GM15510 (cell line): ENCODE measurements around the gene CSRNP2.

Source experiments
- POLR2A ChIP-seq: IDR thresholded peaks from 3 replicates; pipeline ENCODE4 v1.6.1; 2011; ENCODE audit warnings: borderline replicate concordance; ENCODE audit not compliant: insufficient read length; ENCODE audit errors: extremely low read depth

CSRNP2 gene

DNA sequence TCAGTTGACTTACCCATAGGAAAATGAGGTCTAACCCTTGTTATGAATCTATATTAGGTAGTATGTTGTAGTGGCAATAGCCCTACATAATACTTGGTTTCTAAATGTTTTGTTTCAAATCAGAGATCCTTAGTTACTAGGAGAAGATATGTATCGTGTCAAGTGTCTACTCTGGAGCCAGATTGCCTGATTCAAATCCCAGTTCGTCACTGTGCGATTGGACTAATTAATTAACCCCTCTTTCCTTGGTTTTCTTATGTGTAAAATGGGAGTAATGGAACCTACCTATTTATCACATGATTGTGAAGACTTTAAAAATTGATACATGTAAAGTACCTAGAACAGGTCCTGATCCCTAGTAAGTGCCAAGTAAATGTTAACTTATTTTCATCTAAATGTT, 33.9 kb downstream of the CSRNP2 start:
- TF ChIP-seq POLR2A, result no peak

DNA sequence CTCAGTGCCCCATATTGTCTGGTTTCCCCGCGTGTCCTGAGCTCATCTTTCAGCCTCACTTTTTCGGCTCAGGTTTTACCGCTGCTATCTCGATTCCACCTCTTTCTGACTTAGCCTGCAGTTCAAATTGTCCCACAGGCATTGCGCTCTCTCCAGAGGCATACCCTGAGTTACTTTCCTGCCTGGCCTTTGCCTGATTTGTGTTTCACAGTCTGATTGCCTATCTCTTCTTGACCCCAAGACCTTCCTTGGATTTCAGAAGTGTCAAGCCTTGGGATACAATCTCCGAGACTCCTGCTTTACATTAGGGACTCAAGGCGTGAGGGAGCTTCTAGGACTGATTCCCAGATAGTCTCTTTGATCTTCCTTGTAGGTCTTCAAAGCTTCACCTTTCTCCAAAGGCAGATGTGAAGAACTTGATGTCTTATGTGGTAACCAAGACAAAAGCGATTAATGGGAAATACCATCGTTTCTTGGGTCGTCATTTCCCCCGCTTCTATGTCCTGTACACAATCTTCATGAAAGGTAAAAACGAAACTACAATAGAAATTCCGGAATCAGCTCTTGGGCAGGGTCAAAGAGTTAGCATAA, 34.6 kb downstream of the CSRNP2 start:
- no peak for TF ChIP-seq POLR2A

GRCh38 chr12:51047655-51048540, 35.5 kb downstream of the CSRNP2 start, which contains the start of gene LETMD1:
TSS of gene LETMD1 (plus strand) at chr12:51048327. CDS start at chr12:51048357, 30 bp downstream.
- TF ChIP-seq POLR2A, result peak; percentile 83

- no peak for TF ChIP-seq POLR2A
Observed at GRCh38 chr12:51036279-51036678, 47.1 kb downstream of the CSRNP2 start.

DNA sequence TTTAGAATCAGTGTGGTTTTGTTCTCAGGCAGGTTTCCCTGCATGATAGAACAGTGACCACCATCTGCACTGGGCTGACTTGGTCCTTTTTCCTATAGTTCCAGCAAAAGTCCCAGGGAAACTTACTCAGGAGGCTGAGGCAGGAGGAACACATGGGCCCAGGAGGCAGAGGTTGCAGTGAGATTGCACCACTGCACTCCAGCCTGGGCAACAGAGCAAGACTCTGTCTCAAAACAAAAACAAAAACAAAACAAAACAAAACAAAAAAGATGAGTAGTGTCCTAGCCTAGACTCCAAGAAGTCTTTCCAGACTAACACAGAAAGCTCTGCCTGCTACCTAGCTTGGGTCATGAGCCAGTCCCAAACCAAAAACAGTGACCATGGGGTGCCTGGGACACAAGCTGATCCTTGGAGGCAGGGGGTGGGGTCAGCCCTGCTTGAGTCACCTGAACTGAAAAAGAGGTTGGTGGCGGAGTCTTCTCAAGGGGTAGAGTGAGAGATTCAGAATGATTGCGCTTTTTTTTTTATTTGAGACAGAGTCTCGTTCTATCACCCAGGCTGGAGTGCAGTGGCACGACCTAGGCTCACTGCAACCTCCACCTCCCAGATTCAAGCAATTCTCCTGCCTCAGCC, 49.8 kb downstream of the CSRNP2 start:
- TF ChIP-seq POLR2A, result no peak

GRCh38 chr12:51033048-51033447, 50.3 kb downstream of the CSRNP2 start:
- no peak for TF ChIP-seq POLR2A

- no peak for TF ChIP-seq POLR2A
Observed at GRCh38 chr12:51028813-51029150, 54.6 kb downstream of the CSRNP2 start.

GRCh38 chr12:51028126-51028812, 55.1 kb downstream of the CSRNP2 start:
- no peak for TF ChIP-seq POLR2A

DNA sequence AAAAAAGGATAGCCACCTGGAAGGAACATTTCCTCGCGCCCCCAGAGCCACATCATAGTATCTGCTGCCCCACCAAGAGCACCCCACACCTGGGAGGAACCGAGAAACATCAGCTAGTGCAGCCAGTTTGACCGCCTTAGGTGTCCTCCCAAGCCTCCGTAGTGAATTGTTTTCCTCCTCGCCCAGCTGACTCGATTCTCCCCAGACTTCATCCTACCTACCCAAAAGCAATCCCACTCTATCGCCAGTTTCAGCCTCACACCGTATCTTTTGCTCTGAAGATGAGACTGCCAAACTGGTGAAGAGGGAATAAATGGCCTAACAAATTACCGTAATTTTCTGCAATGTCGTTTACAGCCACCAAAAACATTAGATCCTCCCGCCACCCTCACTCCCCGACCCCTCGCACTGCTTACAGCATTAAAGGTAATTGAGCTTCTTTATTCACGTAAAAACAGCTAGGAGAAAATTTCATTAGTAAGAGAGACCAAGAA, 56.0 kb downstream of the CSRNP2 start:
- TF ChIP-seq POLR2A, result no peak

GRCh38 chr12:51025836-51026638, 57.4 kb downstream of the CSRNP2 start, which contains the start of gene SLC11A2:
TSS of gene SLC11A2 (minus strand) at chr12:51026384. CDS start at chr12:51010728, 15,656 bp downstream.
- TF ChIP-seq POLR2A, result peak; percentile 80

DNA sequence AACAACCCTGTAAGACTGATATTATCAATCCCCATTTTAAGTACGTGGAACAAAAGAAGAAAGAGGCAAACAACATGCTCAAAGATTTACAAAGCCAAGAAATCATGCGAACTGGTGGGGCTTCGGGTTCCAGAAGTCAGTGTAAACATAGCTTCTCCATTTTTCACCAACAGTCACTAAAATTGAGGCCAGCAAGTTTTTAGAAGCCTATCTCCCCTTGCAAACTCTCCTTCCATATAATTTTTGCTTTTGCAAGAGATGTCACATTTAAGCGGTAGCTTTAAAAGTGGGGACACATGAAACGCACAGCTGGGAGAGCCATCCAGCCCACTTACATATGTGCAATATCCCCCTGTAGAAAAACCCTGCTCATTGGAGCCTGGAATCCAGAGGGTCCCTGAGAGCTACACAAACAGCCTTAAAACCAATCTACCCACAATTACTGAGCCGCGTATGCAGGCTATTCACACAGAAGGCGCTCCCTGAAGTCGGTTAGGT, 58.0 kb downstream of the CSRNP2 start:
- TF ChIP-seq POLR2A, result no peak

- no peak for TF ChIP-seq POLR2A
Observed at GRCh38 chr12:51023625-51024382, 59.6 kb downstream of the CSRNP2 start.

- TF ChIP-seq POLR2A, result no peak
Observed at GRCh38 chr12:51021694-51022093, 61.7 kb downstream of the CSRNP2 start.
